ENCODE data around the gene NENF. TPM values are rescaled to one million over a fixed set of nuclear protein-coding genes. Genes with fewer than 3 reads are reported as not detected.

The NENF gene
- total RNA-seq, 2 experiments from 2014 or later: 38.4 to 42.7 TPM

Other genes with a start within 250 kb of the NENF start
- gene PPP2R5A, start 147.5 kb upstream of the NENF start, total RNA-seq: 10 to 100 TPM; 38.6 to 40.4 TPM
- 1 to 10 TPM; 9.6 to 10.0 TPM for gene PACC1, start 18.0 kb upstream of the NENF start, total RNA-seq
- gene ATF3, start 175.8 kb downstream of the NENF start, total RNA-seq: 10 to 100 TPM; 49.7 to 51.5 TPM

All from activated CD4-positive, alpha-beta memory T cell treated with anti-CD3 and anti-CD28 coated beads for 36 hours (primary cell).